NCI-H128 (cell line): ENCODE data around the gene SLC25A21.
"Not testable (repeated sequence)": the region's sequence is repeated elsewhere in the genome, so short reads cannot be mapped to it uniquely, and the experiment has no call there.

Source experiments
- DNase-seq: peaks from one replicate; lab custom pipeline; 2025; ENCODE audit not compliant: unreplicated experiment; lab: John Stamatoyannopoulos, UW

The SLC25A21 gene

DNA sequence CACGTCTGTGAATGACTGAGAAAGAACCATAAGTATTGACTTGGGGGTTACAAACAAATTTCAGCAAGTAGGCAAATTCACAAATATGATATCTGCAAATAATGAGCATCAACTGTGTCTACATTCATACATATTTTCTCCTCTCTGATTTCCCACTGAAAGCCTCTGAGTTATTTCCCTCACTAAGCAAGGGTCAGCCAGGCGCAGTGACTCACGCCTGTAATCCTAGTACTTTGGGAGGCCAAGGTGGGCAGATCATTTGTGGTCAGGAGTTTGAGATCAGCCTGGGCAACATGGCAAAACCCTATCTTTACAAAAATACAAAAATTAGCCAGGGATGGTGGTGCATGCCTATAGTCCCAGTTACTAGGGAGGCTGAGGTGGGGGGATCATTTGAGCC is 80.8 kb downstream of the SLC25A21 start:
- DNase-seq, result no peak

DNA sequence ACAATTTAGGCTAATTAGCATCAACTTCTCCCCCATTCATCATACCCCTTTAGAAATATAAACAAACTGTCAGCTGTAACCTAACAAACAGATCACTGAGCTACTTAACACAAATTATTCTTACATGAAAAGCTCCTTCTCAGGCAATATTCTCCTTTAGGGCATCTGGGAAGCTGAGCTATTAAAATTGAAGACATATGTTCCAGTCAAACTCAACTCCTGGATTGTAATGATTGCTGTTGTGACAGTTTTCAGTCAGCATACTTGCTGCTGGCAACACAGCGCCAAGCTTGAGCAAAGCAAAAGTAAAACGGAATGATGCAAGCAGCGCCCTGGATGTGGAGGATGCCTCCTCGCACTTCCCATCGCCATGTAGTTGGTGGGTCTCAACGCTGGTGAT is 82.4 kb downstream of the SLC25A21 start:
- DNase-seq, result no peak

DNA sequence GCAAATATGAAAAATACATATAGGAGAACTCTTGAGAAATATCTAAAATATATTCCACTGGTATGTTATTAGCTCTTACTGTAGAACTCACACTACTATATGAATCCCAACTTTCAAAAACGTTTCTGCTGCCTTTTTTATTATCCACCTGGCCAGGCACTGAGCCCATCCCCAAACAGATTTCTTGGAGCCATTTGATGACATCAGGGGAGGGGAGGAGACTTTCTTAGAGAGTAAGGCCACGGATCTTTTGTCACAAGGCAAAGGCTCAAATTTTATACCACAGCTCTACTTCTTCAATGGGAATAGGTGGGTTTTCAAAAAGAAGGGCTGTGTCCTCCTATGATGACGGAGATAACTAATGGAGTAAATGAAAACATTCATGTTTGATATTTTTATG is 83.0 kb downstream of the SLC25A21 start:
- DNase-seq, result no peak

DNA sequence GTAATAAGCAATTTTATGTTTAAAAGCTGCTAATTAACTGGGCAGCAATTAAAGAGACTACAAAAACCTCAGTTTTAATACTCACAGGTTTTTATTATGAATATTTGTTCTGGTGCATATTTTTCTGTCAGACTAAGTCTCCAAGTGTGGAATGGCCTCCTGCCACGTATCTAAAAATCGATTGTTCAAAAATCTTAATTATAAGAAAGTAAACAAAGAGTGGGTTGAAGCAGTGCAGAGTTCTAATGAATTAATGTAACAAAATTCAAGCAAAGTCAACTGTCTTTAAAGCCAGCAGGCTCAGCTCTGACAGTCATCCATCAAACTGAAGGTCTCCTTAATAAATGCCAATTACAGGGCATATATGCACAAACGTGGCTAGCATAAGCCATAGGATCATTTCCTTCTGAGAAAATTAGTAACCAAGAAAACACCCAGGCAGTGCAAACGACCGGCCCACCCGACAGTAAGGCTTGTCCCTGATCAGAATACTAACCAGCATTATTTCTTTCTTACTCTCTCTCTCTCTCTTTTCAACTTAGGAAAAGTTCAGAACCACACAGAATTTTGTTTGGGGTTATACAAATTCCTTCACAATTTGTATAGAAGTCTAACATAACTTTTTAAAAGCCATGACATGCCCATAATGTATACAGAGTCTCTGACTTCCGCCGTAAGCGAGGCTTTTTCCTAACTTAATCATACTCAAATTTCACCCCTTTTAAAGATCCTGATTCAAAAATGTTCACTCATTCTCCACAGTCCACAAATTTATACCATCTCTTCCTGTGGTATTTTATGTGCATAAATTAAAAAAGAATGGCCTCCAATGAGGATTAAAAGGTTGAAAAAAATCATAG is 83.8 kb downstream of the SLC25A21 start:
- no peak for DNase-seq

DNA sequence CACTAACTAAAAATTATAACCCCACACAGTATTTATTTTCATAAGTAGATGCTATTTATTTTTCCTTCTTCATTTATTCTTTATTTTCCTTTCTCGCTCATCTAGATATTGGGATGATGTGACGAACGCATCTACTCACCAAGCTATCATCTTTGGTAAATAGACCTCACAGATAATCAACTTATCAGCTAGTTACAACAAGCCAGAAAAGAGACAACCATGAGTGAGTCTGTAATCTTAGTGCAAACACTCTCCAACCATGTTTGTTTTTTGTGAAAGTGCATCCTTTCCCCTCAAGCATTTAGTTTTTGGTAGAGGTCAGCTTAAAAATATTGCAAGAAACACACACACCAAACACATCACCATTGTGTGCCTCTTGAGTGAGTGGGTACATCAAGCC is 84.9 kb downstream of the SLC25A21 start:
- DNase-seq, result no peak

DNA sequence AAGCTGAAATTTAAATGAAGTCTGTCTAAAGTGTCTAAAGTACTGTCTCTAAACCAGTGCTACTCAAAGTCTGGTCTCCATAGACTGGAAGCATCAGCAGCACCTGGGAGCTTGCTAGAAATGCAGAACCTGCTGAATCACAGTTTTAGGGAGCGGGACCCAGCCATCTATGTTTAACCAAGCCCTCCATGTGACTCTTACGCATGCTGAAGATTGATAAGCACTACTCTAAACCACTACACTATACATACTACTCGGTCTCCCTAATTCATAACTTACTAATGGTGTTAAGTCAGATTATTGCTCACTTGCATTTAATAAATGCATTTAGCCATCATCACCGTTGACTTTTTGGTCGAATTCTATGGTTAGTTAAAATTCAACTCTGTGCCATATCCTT is 88.8 kb downstream of the SLC25A21 start:
- no peak for DNase-seq

DNA sequence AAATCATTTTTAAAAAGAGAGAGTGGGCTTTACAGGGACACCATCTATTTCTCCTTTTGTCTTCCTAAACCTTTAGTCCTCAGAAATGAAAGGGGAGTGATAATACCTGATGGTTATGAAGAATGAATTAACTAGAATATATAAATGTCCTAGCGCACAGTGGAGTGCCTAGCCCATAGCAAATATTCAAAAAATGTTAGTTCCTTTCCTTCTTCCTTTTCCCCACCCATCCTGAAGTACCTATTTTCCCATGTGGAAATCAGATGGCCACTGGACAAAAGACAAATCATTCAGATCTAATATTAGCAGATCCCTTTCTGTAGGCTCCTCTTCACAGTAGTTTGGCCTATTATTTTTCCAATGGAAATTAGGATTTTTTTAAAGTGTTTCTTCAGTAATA is 90.0 kb downstream of the SLC25A21 start:
- no peak for DNase-seq

DNA sequence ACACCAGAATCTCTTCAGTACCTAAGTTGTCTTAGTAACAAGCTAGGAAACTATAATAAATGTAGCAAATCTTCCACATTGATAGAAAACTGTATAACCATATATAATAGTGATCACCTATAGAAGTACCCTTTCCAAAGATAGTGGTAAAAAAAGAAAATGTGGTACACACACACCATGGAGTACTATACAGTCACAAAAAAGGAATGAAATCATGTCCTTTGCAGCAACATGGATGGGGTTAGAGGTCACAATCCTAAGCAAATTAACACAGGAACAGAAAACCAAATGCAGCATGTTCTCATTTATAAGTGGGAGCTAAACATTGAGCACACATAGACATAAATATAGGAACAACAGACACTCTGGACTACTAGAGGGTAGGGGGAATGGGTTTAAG is 90.5 kb downstream of the SLC25A21 start:
- no peak for DNase-seq

DNA sequence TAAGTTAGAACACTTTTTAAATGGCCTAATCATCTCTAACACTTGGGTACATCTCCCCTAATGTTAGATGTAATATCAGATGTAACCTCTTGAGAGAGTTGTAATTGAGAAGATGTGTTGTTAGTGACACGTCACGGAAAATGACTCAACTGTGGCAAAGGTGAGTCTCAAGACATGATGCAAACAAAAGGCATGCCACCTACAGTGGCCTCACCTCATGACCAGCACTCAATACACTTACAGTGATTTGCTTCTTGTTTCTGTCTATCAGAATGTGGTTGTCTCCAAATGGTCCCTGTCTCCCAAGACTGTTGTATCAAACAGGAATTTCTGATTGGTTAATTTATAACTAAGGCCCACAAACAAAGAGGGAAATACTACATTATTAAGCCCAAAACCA is 91.2 kb downstream of the SLC25A21 start:
- DNase-seq, result no peak

DNA sequence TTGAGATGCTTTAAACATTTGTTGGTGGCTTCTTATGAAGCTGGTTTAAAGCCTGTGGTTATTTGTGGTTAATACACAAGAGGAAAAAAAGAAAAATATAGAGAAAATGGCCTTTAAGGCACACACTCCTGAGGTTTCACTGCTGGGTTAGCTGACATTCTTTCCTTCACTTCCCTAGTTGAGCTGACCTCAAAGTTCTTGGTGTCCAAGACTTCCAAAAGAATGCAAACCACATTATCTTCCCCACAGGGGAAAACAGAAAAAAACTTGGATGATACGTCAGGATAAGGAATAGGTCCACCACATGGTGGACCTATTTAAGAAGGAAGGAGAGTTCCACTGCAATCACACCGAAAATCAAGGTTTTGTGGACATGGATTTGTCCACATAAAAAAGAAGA is 94.3 kb downstream of the SLC25A21 start:
- no peak for DNase-seq

DNA sequence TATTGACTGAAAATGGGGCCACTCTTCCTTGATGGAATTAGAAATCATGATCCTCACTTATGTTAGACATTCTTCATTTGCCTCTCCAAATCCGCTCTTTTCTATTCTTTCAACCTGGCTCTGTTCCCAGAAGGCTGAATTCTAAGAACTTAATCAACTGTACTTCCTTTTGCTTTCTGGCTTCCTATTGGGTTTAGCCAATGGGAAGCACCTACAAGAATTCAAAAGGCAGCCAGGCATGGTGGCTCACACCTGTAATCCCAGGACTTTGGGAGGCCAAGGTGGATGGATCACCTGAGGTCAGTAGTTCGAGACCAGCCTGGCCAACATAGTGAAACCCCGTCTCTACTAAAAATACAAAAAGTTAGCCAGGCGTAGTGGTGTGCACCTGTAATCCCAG is 98.1 kb downstream of the SLC25A21 start:
- DNase-seq, result not testable (repeated sequence)

DNA sequence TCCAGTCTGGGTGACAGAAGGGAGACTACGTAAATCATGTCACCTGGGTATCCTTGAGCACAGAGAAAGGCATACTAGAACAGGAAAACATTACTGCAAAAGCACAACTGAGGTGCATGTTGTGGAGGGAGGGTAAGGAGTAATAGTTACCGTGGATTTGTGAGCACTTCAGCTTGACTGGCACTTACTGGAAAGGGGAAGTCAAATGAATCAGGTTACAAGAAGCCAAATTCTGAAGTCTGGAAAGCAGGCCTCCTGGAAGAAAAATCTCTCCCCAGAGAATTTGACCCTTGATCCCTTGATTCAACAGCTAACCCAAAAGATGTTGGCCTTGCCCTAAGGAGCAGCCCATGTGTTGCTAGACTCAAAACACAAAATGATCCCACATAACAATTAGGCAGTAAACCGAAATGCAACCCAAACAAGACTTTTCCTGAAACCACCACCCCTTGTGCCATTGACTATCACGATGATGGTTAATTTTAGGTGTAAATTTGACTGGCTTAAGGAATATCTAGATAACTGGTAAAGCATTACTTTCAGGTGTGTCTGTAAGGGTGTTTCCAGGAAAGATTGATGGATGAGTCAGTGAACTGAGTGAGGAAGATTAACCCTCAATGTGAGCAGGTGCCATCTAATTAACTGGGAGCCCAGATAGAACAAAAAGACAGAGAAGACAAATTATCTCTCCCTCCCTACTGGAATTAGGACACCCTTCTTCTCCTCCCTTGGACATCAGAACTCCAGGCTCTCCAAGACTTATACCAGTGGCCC is 108.8 kb downstream of the SLC25A21 start:
- no peak for DNase-seq

DNA sequence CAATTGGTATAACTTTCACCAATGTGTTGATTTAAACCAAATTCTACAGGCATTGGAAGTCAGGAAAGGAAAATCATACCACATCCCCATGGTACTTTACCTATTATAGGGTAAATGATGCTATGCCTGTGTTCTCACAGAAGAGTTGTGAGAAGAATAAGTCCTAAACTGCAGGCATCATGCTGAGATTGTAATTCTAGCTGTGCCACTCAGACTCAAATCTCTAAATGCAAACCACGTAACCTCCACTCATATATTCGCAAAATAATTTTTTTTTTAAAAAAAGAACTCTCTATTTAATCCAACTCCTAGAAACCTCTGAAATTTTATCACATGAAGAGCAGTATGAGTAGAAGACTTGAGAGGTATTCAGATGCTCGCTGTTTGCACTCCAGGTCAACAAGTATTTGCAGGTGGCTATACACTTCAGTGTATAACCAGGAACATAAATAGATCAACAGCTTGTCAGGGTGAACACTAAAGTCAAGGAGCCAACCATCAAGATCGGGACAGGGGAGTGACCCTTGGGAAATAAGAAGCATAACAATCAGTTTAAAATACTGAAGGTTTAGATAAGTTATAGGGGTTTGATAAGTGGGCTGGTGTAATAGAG is 110.1 kb downstream of the SLC25A21 start:
- DNase-seq, result no peak

DNA sequence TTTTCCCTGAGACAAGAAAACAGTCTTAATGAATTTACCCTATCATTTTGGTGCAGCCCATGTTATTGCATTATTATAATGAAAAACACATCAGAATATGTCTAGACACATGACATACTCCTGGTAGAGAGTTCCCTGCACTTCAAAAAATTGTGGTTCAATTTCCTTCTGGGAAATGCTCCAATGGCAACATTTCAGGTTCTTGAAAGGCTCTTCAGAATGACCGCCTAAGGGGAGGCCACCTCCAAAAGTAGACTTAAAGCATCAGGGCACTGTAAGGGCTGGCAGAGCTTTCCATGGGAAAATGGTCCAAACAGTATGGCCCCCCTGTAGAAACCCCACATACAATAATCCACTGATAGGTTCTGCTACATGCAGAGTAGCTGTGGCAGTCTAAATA is 110.7 kb downstream of the SLC25A21 start:
- peak; percentile 6 for DNase-seq

DNA sequence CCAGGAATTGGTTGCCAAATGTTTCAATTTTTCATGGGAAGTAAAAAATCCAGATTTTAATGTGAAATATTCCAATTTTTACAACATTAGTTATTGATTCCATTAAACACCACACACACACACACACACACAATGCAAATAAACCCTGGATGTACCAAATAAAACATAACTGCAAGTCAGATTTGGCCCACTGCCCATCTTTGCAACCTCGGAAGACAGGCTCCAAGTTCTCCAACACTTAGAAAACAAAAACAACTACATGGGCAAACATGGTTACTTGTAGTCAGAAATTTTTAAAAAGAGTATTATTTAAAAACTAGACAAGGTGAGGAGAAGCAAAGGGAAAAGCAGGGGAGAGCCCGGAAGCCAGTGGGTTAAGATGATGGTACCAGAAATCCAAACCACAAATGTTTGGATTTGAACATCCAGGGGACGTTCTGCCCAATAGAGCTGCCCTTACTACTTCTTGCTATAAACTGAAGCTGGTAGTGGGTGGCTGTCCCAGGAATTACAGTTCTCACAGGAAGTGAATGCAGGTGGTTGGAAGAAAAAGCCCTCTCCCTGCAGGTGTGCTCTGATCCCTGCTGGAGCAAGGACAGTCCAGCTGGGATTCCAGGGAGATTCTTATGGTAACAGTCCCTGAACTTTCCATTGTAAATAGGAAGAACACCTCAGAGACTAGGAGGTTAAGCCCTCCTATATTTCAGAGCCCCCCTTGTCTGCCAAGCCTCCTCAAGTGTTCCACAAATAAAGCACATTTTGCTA is 111.7 kb downstream of the SLC25A21 start:
- no peak for DNase-seq

DNA sequence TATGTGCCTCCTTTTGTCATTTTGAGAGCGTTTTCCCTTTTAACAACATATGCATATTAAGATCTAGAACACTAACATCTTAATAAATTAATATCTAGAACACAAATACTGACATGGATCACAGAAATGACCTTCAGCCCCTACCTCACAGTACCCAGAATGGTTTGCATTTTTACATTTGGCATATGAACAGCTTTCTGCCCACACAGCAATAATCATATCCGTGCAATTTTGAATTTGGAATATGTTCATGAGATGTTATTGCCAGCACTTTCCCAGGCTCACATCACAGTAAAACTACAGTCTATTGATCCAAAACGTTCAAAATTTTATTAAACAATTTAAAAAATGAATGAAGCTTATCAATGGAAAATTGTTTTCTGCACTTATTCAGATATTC is 114.6 kb downstream of the SLC25A21 start:
- no peak for DNase-seq

DNA sequence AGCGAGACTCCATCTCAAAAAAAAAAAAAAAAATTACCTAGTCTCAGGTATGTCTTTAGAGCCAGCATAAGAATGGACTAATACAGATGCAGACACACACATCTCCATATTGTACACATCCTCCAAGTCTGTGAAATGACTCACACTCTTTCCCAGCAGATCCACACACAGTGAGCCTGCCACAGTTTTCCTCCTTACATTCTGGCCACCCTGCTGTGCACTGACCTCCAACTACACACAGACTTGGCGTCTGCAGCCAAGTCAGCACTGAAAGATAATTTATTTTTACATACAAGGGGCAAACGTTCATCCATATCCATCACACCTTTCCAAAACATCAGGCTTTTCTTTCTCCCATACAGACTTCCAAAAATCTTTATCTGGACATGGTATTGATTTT is 115.9 kb downstream of the SLC25A21 start:
- DNase-seq, result no peak

DNA sequence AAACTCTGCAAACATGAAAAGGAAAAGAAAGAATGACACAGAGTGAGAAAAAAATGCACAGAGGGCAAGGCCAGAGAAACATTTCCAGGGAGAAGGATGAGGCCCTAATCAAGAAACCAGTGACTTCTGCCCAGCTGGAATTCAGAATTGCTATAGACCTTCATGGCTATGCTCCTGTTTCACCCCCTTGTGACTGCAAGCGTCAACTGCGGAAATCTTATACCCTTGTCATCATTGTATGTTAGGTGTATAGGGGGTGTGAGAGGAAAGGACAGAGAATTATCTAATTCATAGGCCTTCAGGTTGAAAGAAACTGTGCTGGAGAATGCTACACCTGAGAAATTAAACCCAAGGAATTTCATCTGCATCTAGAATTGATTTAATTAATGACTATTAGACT is 117.5 kb downstream of the SLC25A21 start:
- DNase-seq, result no peak

DNA sequence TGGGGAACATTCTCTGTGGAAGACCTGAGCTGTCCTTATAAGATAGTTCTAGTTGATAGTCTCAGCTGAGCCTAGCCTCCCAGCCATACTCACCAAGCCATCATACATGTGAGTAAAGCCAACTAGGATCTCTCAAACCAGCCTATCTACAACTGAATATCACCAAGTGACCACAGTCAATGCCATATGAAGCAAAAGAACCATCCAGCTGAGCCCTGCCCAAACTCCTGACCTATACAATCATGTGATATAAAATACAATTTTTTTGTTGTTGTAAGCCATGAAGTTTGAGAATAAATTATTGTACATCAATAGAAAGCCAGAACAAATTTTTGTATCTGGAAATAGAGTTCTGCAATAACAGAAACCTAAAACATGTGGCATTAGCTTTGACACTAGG is 118.3 kb downstream of the SLC25A21 start:
- no peak for DNase-seq

DNA sequence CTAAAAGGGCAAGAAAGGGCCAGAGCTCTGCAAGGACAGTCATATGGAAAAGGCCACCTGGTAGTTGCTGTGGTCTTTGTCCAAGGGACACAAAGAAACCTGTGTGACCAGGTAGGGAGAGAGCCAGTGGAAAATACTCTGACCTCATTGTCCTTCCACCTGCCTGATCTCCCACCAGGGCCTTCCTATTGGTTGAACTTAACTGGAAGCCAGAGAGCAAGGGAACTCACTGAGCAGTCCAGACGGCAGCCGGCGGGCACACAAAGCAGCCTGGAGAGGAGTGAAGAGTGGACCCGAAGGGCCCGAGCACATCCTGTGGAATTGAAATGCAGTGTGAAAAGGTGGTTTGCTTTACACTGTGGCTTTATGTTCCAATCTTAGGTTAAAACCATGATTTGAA is 120.7 kb downstream of the SLC25A21 start:
- no peak for DNase-seq

DNA sequence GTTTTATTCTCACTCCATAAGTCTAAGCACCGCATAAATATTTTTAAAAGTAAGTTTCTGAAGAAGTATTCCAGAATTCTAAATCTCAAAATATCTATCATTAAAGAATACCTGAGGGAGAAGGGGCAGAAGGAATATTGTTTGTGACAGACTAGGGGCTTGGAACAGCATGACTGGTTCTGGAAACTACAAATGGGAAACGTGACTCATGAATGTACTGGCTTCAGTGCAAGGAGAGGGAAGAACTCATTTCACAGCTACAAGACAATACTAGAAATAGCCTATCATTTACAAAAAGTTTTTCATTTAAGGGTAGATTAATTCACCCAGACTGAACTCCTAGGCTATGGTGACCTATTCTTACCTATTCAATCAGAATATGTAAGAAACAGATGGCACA is 121.3 kb downstream of the SLC25A21 start:
- DNase-seq, result no peak
